Panc1 (cell line): Measurements from ENCODE around the gene USP17L29. TPM values are rescaled to one million over a fixed set of nuclear protein-coding genes. Genes with fewer than 3 reads are reported as not detected.
"Not testable (repeated sequence)": the region's sequence is repeated elsewhere in the genome, so short reads cannot be mapped to it uniquely, and the experiment has no call there.

Experiments used
- ATAC-seq: fragments of 200-7000 bp; cut with Tn5 transposase; 2 replicates; pipeline ENCODE4 v1.9.1; 2020; ENCODE audit warnings: mild to moderate bottlenecking, moderate library complexity
- BruUV-seq: library from RNA; stranded (reverse); fragments of 400-500 nt; replicated peaks from 2 replicates; lab custom pipeline; 2021; lab: Mats Ljungman, UMichigan
- CTCF ChIA-PET: fragments of 300-600 bp; sonication (Branson Sonifier 250); formaldehyde crosslinking; loops from one replicate; lab custom pipeline; 2022; ENCODE audit warnings: antibody characterized with exemption; lab: Charles Lee
- POLR2A ChIA-PET: fragments of 300-600 bp; sonication (Branson Sonifier 250); formaldehyde crosslinking; loops from one replicate; lab custom pipeline; 2022; ENCODE audit warnings: antibody characterized with exemption; lab: Charles Lee
- DNase-seq: peaks from one replicate; pipeline ENCODE4 v3.0.0-alpha.2; 2010; ENCODE audit warnings: low read depth, low spot score
- H3K27ac ChIP-seq: 2 replicates; pipeline ENCODE4 v1.5.1; 2011; ENCODE audit warnings: mild to moderate bottlenecking, low read length, inconsistent platforms
- H3K27me3 ChIP-seq: fragments of 200-500 bp; sonication (Bioruptor generic); 2 replicates; pipeline ENCODE4 v1.6.0; 2014; ENCODE audit warnings: low read length, inconsistent platforms; ENCODE audit not compliant: control insufficient read depth, insufficient read depth
- H3K36me3 ChIP-seq: fragments of 200-500 bp; sonication (Bioruptor generic); 2 replicates; pipeline ENCODE4 v1.5.1; 2014; ENCODE audit warnings: inconsistent platforms, mild to moderate bottlenecking, low read length, moderate library complexity; ENCODE audit not compliant: control insufficient read depth, insufficient read depth
- H3K4me1 ChIP-seq: 2 replicates; pipeline ENCODE4 v1.5.1; 2011; ENCODE audit warnings: inconsistent platforms, mild to moderate bottlenecking, low read length, moderate library complexity; ENCODE audit not compliant: control insufficient read depth, insufficient read depth
- H3K4me3 ChIP-seq, 2 experiments: 2 replicates each; pipeline ENCODE4 v1.5.1; 2011 to 2012; ENCODE audit warnings: low read depth in 2 of 2, low read length in 2 of 2, mild to moderate bottlenecking in 2 of 2, inconsistent platforms in 1 of 2, moderate library complexity in 1 of 2
- H3K9me3 ChIP-seq: fragments of 200-500 bp; sonication (Bioruptor generic); 2 replicates; pipeline ENCODE4 v1.5.1; 2014; ENCODE audit warnings: low read depth, mild to moderate bottlenecking, inconsistent platforms, low read length, moderate library complexity; ENCODE audit not compliant: control insufficient read depth, insufficient read depth
- CTCF ChIP-seq: fragments of 450-650 bp; IDR thresholded peaks from 2 replicates; pipeline ENCODE4 v1.5.1; 2017; ENCODE audit warnings: mild to moderate bottlenecking
- POLR2AphosphoS5 ChIP-seq: IDR thresholded peaks from 2 replicates; pipeline ENCODE4 v1.6.1; 2012; ENCODE audit warnings: mild to moderate bottlenecking, low read depth, low read length, moderate library complexity
- REST ChIP-seq, 2 experiments: IDR thresholded peaks; 2 replicates each; pipeline ENCODE4 v1.6.1; 2011 to 2012; ENCODE audit warnings: low read depth in 2 of 2, control low read depth in 1 of 2, low read length in 1 of 2, mild to moderate bottlenecking in 1 of 2, moderate library complexity in 1 of 2; ENCODE audit not compliant: insufficient read depth in 1 of 2
- SIN3A ChIP-seq: IDR thresholded peaks from 2 replicates; pipeline ENCODE4 v1.6.1; 2012; ENCODE audit warnings: low read depth, mild to moderate bottlenecking, low read length, moderate library complexity, borderline replicate concordance; ENCODE audit not compliant: insufficient read depth
- TCF7L2 ChIP-seq: IDR thresholded peaks from 2 replicates; pipeline ENCODE4 v1.6.1; 2011; ENCODE audit warnings: mild to moderate bottlenecking, low read depth, low read length, inconsistent platforms
- in situ Hi-C: cut with HindIII; loops from 2 replicates; pipeline ENCODE4 v1.10.0; 2016; ENCODE audit warnings: low sequenced_read_pairs, low pct_unique_long_range_greater_than_20kb
- intact Hi-C: fragments of 100-400 bp; cut with micrococcal nuclease; formaldehyde crosslinking; loops from one replicate; pipeline ENCODE4 v1.10.0; 2022; ENCODE audit not compliant: unreplicated experiment
- total RNA-seq: library from RNA; stranded (reverse); gene quantifications from one replicate; pipeline ENCODE4 v1.2.1, GENCODE V29; 2021; ENCODE audit not compliant: unreplicated experiment

USP17L29 gene
- total RNA-seq, 1 experiment from 2014 or later: not detected

GRCh38 chr4:9384126-9384525, 30.7 kb downstream of the USP17L29 start:
- no peak for DNase-seq
- Histone ChIP-seq H3K27ac (no peak overlapping the region), H3K4me1 (no peaks in the 10 kb centered on the region), H3K27me3 (no peaks in the 10 kb centered on the region), H3K36me3 (no peaks in the 10 kb centered on the region), H3K9me3 (no peaks in the 10 kb centered on the region), H3K4me3 (no peak overlapping the region)
- ChIA-PET POLR2A (no interaction called here), CTCF (no interaction called here)
- TF ChIP-seq TCF7L2: no peak
- TF ChIP-seq SIN3A: no peak
- TF ChIP-seq POLR2AphosphoS5: no peak
- TF ChIP-seq CTCF: no peak
- no peak for TF ChIP-seq REST (IDR thresholded peaks at IDR 0.05; ENCODE audit: insufficient read depth in 1 of 2, low read depth in 2 of 2, low read length in 1 of 2)
- in situ Hi-C loops (no loop called here), intact Hi-C loops (no loop called here)
- BruUV-seq: no TSS peak
- ATAC-seq: no peak

GRCh38 chr4:9389001-9389400, 35.6 kb downstream of the USP17L29 start:
- DNase-seq, intact Hi-C loops, H3K4me1 ChIP-seq, H3K4me3 ChIP-seq, BruUV-seq, H3K27ac ChIP-seq, CTCF ChIA-PET, POLR2A ChIA-PET, H3K36me3 ChIP-seq, H3K27me3 ChIP-seq, H3K9me3 ChIP-seq, in situ Hi-C loops, ATAC-seq: not testable (repeated sequence)

Other genes starting within 250 kb of the USP17L29 start
- not detected for gene FAM90A26, start 183.2 kb upstream of the USP17L29 start, total RNA-seq
- gene USP17L10, start 143.0 kb upstream of the USP17L29 start, total RNA-seq: not detected
- not detected for gene USP17L11, start 138.2 kb upstream of the USP17L29 start, total RNA-seq
- gene USP17L12, start 133.5 kb upstream of the USP17L29 start, total RNA-seq: not detected
- gene USP17L13, start 128.7 kb upstream of the USP17L29 start, total RNA-seq: not detected
- gene USP17L15, start 119.3 kb upstream of the USP17L29 start, total RNA-seq: not detected
- not detected for gene USP17L17, start 109.8 kb upstream of the USP17L29 start, total RNA-seq
- gene USP17L18, start 105.0 kb upstream of the USP17L29 start, total RNA-seq: not detected
- not detected for gene USP17L19, start 100.3 kb upstream of the USP17L29 start, total RNA-seq
- not detected for gene USP17L20, start 95.5 kb upstream of the USP17L29 start, total RNA-seq
- gene USP17L21, start 90.8 kb upstream of the USP17L29 start, total RNA-seq: not detected
- not detected for gene USP17L22, start 86.0 kb upstream of the USP17L29 start, total RNA-seq
- gene USP17L24, start 28.5 kb upstream of the USP17L29 start, total RNA-seq: not detected
- gene USP17L25, start 23.7 kb upstream of the USP17L29 start, total RNA-seq: not detected
- not detected for gene USP17L26, start 19.0 kb upstream of the USP17L29 start, total RNA-seq
- not detected for gene USP17L5, start 14.2 kb upstream of the USP17L29 start, total RNA-seq
- not detected for gene USP17L27, start 9.5 kb upstream of the USP17L29 start, total RNA-seq
- not detected for gene USP17L28, start 4.7 kb upstream of the USP17L29 start, total RNA-seq
- not detected for gene USP17L30, start 9.5 kb downstream of the USP17L29 start, total RNA-seq
- gene DEFB131A, start 90.8 kb downstream of the USP17L29 start, total RNA-seq: not detected